Activated CD8-positive, alpha-beta memory T cell treated with anti-CD3 and anti-CD28 coated beads for 48 hours (primary cell): ENCODE results near the gene ZBTB8OS.
A peak's percentile ranks its signal among the peaks of the same experiment; 100 is the strongest.

ENCODE experiments used
- DNase-seq, 3 experiments: peaks; one replicate each; pipeline ENCODE4 v3.0.0-alpha.2; 2020; ENCODE audit warnings: low read depth in 2 of 3, low spot score in 2 of 3

The ZBTB8OS gene

DNA sequence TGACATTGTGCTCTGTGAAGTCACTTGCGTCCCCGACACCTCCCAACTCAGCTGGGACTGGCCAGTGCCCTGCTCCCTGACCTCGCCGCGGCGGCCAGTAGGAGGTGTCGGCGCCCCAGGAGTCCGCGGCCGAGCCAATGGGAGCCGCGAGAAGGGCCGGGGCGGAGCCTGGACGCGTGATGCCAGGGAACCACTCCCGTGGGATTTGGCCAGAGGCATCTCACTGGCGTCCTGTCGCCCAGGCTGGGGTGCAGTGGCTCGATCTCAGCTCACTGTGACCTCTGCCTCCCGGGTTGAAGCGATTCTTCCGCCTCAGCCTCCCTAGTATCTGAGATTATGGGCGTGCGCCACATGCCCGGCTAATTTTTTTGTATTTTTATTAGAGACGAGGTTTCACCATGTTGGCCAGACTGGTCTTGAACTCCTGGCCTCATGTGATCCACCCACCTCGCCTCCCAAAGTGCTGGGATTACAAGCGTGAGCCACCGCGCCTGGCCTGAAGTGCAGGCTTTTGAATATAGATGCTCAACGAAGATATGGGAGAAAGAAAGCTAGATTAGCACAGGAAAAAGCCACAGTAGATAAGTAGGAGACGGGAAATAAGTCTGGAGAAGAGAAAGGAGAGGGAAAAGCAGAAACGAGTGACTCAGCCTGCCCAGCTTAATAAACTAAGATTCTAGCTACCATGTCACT is 38.0 kb downstream of the ZBTB8OS start:
- peak in 2 of 3 experiments; percentile 30 to 33 for DNase-seq

DNA sequence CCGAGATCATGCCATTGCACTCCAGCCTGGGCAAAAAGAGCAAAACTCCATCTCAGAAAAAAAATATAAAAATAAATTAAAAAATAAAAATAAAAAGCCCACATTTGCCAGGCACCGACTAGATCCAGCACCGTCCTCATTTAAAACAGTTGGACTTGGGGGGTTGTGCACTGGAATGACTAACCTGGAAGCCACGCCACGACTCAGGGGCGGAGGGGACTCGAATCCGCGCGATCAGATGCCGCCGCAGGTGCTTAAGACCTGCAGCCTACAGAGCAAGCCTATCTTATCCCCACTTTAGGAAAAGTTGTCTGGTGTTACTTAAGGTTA is 38.5 kb downstream of the ZBTB8OS start:
- DNase-seq: no peak

DNA sequence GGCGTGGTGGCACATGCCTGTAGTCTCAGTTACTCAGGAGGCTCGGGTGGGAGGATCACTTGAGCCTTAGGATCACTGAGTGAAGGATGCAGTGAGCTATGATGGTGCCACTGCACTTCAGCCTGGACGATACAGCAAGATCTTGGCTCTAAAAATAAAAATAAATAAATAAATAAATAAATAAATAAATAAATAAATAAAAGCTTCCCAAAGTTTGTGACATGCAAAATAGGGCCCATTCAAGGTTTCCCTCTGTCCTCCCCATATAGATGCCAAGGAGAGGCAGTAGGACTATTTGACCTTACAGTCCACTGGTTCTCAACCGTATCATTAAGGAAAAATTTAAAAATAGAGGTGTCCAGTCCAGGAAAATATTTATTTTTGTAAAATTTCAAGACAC is 41.2 kb downstream of the ZBTB8OS start:
- no peak for DNase-seq

DNA sequence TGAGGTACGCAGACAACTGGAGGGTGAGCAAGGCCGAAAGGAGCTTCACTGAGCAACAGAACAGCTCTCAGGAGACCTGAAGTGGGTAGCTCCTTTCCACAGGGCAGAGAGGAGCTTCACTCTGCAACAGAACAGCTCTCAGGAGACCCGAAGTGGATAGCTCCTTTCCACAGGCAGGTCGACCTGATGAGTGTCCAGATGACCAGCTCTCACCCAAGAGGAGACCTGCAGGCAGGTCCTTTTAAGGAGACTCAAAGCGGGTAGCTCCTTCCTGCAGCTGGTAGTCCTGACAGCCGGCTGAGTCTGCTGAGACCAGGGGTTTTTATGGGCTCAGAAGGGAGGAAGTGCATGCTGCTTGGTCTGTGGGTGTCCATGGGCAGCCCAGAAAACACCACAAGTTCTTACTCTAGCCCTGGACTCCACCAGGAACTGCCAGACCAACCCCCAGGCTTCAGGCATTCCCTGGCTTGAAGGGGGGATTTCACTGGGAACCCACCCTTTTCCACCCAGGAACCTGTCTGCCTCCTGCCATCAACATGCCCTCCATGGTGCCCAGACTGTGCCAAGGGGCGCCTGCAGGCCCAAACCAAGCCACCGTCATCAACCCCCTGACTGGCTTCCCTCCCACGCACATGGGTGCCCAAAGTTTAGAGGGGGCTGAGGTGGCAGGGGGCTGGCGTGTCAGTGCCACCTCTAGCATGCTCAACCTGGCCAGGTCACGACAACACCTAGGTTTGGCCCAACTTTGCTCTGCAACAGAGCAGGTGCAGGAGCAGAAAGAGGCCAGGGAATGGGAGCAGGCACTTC is 43.6 kb downstream of the ZBTB8OS start:
- no peak for DNase-seq

DNA sequence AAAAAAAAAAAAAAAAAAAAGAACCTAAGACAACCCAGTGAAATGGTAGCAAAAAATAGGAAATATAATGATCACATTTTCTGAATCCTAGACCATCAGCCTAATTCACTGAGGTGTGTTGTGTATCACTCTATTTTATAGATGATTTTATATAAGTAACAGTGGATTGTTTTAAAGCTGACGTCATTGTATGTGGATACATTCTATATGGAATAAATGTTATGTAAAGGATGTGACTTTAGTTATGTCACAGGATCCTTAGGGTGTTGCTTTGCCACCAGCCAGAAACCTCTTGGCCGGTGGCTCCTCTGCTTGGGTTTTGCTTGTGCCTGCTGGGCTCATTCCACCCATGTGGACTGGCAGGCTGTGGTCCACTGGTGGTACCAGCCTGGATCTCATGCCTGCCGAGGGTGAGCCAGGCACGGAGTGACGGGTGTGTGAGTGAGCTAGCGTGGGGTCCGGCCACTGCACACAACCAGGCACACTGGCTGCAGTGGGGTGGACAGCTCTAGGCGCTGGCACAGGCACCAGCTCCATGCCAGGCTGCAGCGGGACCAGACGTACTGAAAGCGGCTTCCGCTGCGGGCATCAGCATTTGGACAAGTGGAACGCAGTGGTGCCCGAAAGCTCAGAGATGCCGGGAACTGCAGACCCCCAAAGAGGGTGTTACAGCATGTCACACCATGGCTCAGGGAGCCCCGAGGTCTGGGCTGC is 44.5 kb downstream of the ZBTB8OS start:
- no peak for DNase-seq

DNA sequence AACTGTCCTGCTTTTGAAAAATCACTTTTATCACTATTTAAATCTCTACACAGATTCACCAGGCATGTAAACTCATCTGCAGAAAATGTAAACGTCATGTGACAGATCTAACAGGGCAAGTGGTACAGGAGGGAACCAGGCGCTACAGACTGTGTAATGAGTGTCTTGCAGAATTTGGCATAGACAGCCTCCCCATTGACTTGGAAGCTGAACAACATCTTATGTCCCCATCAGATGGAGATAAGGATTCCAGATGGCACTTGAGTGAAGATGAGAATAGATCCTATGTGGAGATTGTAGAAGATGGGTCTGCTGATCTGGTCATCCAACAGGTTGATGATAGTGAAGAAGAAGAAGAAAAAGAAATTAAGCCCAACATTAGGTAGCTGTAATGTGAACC is 50.3 kb downstream of the ZBTB8OS start:
- DNase-seq: no peak

DNA sequence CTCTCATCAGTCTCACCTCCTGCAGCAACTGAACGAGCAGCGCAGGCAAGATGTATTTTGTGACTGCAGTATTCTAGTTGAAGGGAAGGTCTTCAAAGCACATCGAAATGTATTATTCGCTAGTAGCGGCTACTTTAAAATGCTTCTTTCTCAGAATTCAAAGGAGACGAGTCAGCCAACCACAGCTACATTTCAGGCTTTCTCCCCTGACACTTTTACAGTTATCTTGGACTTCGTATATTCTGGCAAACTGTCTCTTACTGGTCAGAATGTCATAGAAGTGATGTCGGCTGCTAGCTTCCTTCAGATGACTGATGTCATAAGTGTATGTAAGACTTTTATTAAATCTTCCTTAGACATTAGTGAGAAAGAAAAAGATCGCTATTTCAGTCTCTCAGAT is 57.4 kb downstream of the ZBTB8OS start:
- no peak for DNase-seq

DNA sequence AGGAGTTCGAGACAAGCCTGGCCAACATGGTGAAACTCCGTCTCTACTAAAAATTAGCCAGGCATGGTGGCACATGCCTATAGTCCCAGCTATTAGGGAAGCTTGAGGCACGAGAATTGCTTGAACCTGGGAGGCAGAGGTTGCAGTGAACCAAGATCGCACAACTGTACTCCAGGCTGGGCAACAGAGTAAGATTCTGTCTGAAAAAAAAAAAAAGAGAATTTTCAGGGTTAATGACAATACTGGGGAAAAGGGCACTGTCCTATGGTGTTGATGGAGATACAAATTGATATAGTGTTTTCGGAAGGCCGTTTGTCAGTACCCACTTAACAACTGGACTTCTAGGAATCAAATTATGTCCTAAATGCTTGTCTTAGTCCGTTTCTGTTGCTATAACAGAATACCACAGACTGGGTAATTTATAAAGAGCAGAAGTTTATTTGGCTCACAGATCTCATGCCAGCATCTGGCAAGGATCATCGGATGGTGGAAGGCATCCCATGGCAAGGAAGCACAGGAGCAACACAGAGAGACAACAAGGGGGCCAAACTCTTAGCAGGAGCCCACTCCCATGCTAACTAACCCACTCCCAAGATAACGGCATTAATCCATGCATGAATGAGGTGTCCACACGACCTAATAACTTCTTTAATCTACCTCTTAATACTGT is 69.9 kb downstream of the ZBTB8OS start:
- no peak for DNase-seq
